Stimulated activated CD8-positive, alpha-beta memory T cell treated with anti-CD3 and anti-CD28 coated beads, Interleukin-15, amount 100 ng/mL, for 48 hours (primary cell): ENCODE results near the gene PDE9A.

ENCODE experiments used
- DNase-seq, 2 donors: peaks; one replicate each; pipeline ENCODE4 v3.0.0-alpha.2; 2020; ENCODE audit warnings: low read depth in 2 of 2

PDE9A gene

DNA sequence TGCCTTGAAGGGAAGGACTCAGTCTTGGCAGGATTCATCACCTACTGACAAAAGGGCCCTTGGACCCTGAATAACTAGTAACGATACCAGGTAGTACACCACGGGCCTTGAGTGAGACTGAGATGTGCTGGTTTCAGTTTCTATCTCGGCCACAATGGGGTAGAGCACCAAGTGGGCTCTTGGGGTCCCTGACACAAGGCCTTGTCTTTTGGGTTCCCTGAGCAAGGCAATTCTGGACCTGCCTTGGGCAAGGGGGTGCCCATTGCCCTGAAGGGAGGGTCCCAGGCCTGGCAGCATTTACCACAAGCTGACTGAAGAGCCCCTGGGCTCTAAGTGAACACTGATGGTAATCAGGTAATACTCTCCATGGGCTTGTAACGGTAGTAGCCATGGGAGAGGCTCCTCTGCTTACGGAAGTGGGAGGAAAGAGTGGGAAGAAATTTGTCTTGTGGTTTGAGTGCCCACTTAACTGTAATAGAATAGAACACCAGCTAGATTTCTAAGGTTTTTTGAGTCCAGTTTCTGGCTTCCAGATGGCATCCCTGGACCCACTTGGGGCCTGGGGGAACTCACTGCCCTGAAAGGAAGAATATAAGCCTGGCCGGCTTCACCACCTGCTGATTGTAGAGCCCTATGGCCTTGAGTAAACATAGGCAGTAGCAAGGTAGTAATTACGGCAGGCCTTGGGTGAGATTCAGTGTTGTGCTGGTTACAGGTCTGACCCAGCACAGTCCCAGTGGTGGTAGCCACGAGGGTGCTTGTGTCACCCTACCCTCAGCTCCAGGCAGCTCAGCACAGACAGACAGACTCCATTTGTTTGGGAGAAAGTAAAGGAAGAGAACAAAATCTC is 167.4 kb downstream of the PDE9A start:
- no peak for DNase-seq
